Activated T-helper 1 cell treated with anti-CD3 and anti-CD28 coated beads, Interleukin-2, amount 50 U/mL, for 16 hours (primary cell): Measurements from ENCODE around the gene XKR7.
"Not testable (repeated sequence)": the region's sequence is repeated elsewhere in the genome, so short reads cannot be mapped to it uniquely, and the experiment has no call there.

Experiments used
- DNase-seq, 2 donors: peaks; one replicate each; pipeline ENCODE4 v3.0.0-alpha.2; 2020; ENCODE audit warnings: low read depth in 1 of 2, low spot score in 1 of 2

The XKR7 gene

GRCh38 chr20:31967830-31968249 lies at the start of gene XKR7:
XKR7 (plus strand) TSS chr20:31968151; CDS start chr20:31968176, 25 bp downstream.
- no peak for DNase-seq

- DNase-seq, result no peak
These were observed 49.4 kb upstream of the XKR7 start for GRCh38 chr20:31918466-31919105.

- DNase-seq, result no peak
These were observed 48.4 kb upstream of the XKR7 start for GRCh38 chr20:31919410-31920155.

GRCh38 chr20:31920275-31920855 lies 47.6 kb upstream of the XKR7 start:
- DNase-seq, result no peak

- DNase-seq, result not testable (repeated sequence)
These were observed 46.5 kb upstream of the XKR7 start for GRCh38 chr20:31921480-31921879.

GRCh38 chr20:31922181-31922580 lies 45.8 kb upstream of the XKR7 start:
- DNase-seq, result no peak

- DNase-seq, result no peak
These were observed 45.4 kb upstream of the XKR7 start for GRCh38 chr20:31922588-31922987.

GRCh38 chr20:31923388-31924331 lies 44.3 kb upstream of the XKR7 start:
- DNase-seq, result no peak

- no peak for DNase-seq
These were observed 43.4 kb upstream of the XKR7 start for GRCh38 chr20:31924561-31924960.

GRCh38 chr20:31925631-31926030 lies 42.3 kb upstream of the XKR7 start:
- no peak for DNase-seq

GRCh38 chr20:31926493-31926892 lies 41.5 kb upstream of the XKR7 start:
- DNase-seq, result no peak

- no peak for DNase-seq
These were observed 40.3 kb upstream of the XKR7 start for GRCh38 chr20:31927627-31928159.

- DNase-seq, result not testable (repeated sequence)
These were observed 38.3 kb upstream of the XKR7 start for GRCh38 chr20:31929631-31930030.

- DNase-seq, result no peak
These were observed 37.2 kb upstream of the XKR7 start for GRCh38 chr20:31930779-31931178.

GRCh38 chr20:31933698-31934097 lies 34.3 kb upstream of the XKR7 start:
- no peak for DNase-seq

- no peak for DNase-seq
These were observed 33.5 kb upstream of the XKR7 start for GRCh38 chr20:31934491-31934890.

- DNase-seq, result no peak
These were observed 32.8 kb upstream of the XKR7 start for GRCh38 chr20:31934968-31935764.

- DNase-seq, result no peak
These were observed 31.5 kb upstream of the XKR7 start for GRCh38 chr20:31936420-31936819.

- DNase-seq, result no peak
These were observed 30.1 kb upstream of the XKR7 start for GRCh38 chr20:31937820-31938219.

GRCh38 chr20:31939661-31940060 lies 28.3 kb upstream of the XKR7 start:
- no peak for DNase-seq
